Measurements from ENCODE around the gene RALGAPA2. TPM values are rescaled to one million over a fixed set of nuclear protein-coding genes. Genes with fewer than 3 reads are reported as not detected.

The RALGAPA2 gene
- total and polyA plus RNA-seq, 2 of the 13 experiments (the other 11 are each of a cell fraction or from before 2014, with no cell fraction given), result 13.8 to 17.7 TPM

- in situ Hi-C loops (cut with HindIII; ENCODE audit: extremely low pct_ligation_motif_present, low pct_unique_long_range_greater_than_20kb) (no loop called here), intact Hi-C loops (cut with micrococcal nuclease; ENCODE audit: unreplicated experiment) (no loop called here)
- BruUV-seq (replicated peaks), result no TSS peak
- no peak for TF ChIP-seq EED (CRISPR knock-in tag; IDR thresholded peaks at IDR 0.05)
- TF ChIP-seq ZNF281 (CRISPR knock-in tag; IDR thresholded peaks at IDR 0.05; ENCODE audit: borderline replicate concordance), result no peak
- no peak for TF ChIP-seq ZNF687 (CRISPR knock-in tag; IDR thresholded peaks at IDR 0.05)
- TF ChIP-seq SNAPC5 (CRISPR knock-in tag; IDR thresholded peaks at IDR 0.05; ENCODE audit: borderline replicate concordance), result no peak
- no peak for TF ChIP-seq SMAD9 (CRISPR knock-in tag; IDR thresholded peaks at IDR 0.05)
- no peak for TF ChIP-seq TSC22D2 (CRISPR knock-in tag; IDR thresholded peaks at IDR 0.05; ENCODE audit: borderline replicate concordance)
- no peak for TF ChIP-seq IRX3 (CRISPR knock-in tag; IDR thresholded peaks at IDR 0.05; ENCODE audit: borderline replicate concordance, low read depth)
- TF ChIP-seq RBAK (CRISPR knock-in tag; IDR thresholded peaks at IDR 0.05), result no peak
- ChIA-PET CTCF (ENCODE audit: low intra/inter-chr PET ratio, low total read pairs) (no interaction called here), POLR2A (no interaction called here)
- H3K9ac ChIP-seq (ENCODE audit: insufficient read depth, low read depth, low read length), result no peak overlapping the region
- DNase-seq (ENCODE audit: low spot score) (no peak), ATAC-seq (no peak), FAIRE-seq (no peak)
- H3K4me2 ChIP-seq (ENCODE audit: low read depth, low read length), result no peak overlapping the region
- peaks cover 6 to 12% of the 10 kb centered on the region in 2 experiments; a peak in 4 of 5 replicates for H3K36me3 ChIP-seq (replicated peaks in 1 of 2; ENCODE audit: control insufficient read depth in 1 of 2, insufficient read depth in 2 of 2, low read length in 2 of 2)
- no peaks in the 10 kb centered on the region for H4K20me1 ChIP-seq (ENCODE audit: insufficient read depth, low read length)
- H3K79me2 ChIP-seq (ENCODE audit: insufficient read depth, low read length), result no peaks in the 10 kb centered on the region
- peaks cover 18% of the 10 kb centered on the region for H3K4me1 ChIP-seq (ENCODE audit: insufficient read depth, low read length)
- H3K4me3 ChIP-seq (replicated peaks in 1 of 3; ENCODE audit: insufficient read depth in 1 of 3, low read depth in 2 of 3, low read length in 3 of 3), result no peak overlapping the region
- H3K27ac ChIP-seq (ENCODE audit: extremely low read length, insufficient read depth, low read length), result no peak overlapping the region
- H3K9me3 ChIP-seq (ENCODE audit: low read length), result no peaks in the 10 kb centered on the region
- no peak overlapping the region for H2AFZ ChIP-seq (ENCODE audit: low read length)
- WGBS (ENCODE audit: low lambda C conversion rate), result 98% methylated on average over 6 of the region's 6 CpGs
- no peaks in the 10 kb centered on the region for H3K27me3 ChIP-seq (ENCODE audit: control insufficient read depth in 1 of 2, insufficient read depth in 2 of 2, low read length in 2 of 2)
Measured at GRCh38 chr20:20571068-20571780, 141.2 kb downstream of the RALGAPA2 start.

Measured in HepG2 (cell line).